ENCODE results near the gene PGBD5. TPM values are rescaled to one million over a fixed set of nuclear protein-coding genes. Genes with fewer than 3 reads are reported as not detected.

PGBD5 gene
- total RNA-seq, 1 donor from 2014 or later, result 8.7 TPM

DNA sequence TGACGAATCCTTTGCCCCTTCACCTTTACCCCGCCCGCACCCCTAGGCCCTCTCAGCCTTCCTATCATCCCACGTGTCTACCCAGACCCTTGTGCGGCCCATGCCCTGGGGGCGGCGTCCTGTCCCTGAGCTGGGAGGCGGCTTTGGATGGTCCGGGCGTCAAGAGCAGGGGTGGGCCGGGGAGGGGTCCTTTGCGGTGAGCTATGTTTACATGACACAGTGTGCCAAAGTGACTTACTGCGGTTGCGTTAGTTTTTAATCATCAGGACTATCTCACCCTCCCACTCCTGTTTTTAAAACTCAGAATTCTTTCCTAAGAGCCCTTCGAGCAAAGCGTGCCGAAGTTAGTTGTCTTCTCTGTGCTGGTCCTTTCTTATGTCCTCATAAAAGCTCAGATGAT, 144.6 kb downstream of the PGBD5 start:
- DNase-seq (ENCODE audit: extremely low spot score, unreplicated experiment), result no peak
- Mint-ChIP-seq H3K4me3 (no peak overlapping the region), H3K4me1 (ENCODE audit: unreplicated experiment) (peaks cover 7% of the 10 kb centered on the region), H3K36me3 (peaks cover 5% of the 10 kb centered on the region), H3K9me3 (no peaks in the 10 kb centered on the region), H3K27me3 (no peaks in the 10 kb centered on the region), H3K27ac (no peak overlapping the region)
- TF ChIP-seq, protein P1, sequence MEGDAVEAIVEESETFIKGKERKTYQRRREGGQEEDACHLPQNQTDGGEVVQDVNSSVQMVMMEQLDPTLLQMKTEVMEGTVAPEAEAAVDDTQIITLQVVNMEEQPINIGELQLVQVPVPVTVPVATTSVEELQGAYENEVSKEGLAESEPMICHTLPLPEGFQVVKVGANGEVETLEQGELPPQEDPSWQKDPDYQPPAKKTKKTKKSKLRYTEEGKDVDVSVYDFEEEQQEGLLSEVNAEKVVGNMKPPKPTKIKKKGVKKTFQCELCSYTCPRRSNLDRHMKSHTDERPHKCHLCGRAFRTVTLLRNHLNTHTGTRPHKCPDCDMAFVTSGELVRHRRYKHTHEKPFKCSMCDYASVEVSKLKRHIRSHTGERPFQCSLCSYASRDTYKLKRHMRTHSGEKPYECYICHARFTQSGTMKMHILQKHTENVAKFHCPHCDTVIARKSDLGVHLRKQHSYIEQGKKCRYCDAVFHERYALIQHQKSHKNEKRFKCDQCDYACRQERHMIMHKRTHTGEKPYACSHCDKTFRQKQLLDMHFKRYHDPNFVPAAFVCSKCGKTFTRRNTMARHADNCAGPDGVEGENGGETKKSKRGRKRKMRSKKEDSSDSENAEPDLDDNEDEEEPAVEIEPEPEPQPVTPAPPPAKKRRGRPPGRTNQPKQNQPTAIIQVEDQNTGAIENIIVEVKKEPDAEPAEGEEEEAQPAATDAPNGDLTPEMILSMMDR (conservative IDR thresholded peaks at IDR 0.05), result no peak

DNA sequence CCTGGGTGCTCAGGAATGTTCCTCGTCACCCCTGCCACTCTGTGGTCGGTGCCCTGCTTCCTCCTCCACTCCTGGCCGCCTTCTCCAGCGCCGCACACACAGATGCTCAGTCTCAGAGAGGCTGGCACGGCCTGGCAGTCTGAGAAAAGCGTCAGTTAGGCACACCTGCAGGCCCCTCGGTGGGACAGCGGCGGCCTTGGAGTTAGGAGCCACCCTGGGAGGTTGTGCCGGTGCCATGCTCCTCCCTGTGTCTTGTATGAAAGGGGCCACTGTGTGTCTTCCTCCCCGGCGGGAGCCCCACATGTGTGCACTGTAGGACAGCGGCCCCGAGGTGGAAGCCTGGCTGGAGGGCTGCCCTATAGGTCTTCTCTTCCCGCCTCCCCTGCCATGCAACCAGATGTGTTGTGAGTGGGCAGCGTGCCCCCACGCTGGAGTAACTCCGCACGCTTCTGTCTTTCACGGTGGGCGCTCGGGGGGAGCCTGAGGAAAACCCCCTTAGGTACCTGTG, 145.2 kb downstream of the PGBD5 start:
- Mint-ChIP-seq H3K36me3 (peaks cover 5% of the 10 kb centered on the region), H3K4me3 (no peak overlapping the region), H3K27ac (no peak overlapping the region), H3K27me3 (no peaks in the 10 kb centered on the region), H3K9me3 (no peaks in the 10 kb centered on the region), H3K4me1 (ENCODE audit: unreplicated experiment) (peaks cover 7% of the 10 kb centered on the region)
- TF ChIP-seq, protein P1 (conservative IDR thresholded peaks at IDR 0.05), result no peak
- DNase-seq (ENCODE audit: extremely low spot score, unreplicated experiment), result no peak

DNA sequence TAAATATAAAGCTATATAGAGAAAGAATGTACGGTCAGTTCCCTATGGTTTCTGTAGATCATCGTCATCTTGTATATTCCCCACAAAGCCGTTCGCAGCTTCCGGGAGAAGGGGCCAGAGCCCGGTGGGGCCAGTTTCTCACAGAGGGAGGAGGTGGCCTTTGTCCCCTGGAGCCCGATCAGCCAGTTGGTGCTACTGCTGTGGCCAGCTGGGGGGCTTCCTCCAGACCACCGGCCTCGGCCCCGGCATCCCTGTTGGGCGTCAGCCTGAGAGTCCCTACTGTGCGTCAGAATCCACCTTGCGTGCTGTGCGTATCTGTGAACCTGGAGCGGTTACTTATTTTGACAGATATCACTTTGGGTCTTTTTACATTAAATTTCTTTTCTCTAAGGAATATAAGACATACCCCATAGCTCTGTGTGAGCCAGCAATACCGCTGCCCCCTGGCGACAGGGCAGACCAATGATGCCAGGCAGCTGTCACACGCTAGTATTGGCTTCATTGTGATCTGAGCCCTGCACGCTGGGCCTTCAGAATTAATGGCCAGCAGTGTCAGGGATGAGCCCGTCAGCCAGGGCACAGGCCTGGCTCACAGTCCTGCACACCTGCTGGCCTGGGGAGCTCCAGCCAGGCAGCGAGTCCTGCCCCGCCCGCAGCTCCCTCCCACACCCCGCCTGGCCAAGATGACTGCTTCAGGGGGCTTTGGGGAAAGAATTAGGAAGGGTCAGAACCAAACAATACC, 145.9 kb downstream of the PGBD5 start:
- no peak overlapping the region for H3K27ac Mint-ChIP-seq
- TF ChIP-seq, protein P1 (conservative IDR thresholded peaks at IDR 0.05), result no peak
- no peaks in the 10 kb centered on the region for H3K27me3 Mint-ChIP-seq
- peaks cover 7% of the 10 kb centered on the region for H3K4me1 Mint-ChIP-seq (ENCODE audit: unreplicated experiment)
- H3K4me3 Mint-ChIP-seq, result no peak overlapping the region
- peaks cover 5% of the 10 kb centered on the region for H3K36me3 Mint-ChIP-seq
- no peaks in the 10 kb centered on the region for H3K9me3 Mint-ChIP-seq
- DNase-seq (ENCODE audit: extremely low spot score, unreplicated experiment), result no peak

DNA sequence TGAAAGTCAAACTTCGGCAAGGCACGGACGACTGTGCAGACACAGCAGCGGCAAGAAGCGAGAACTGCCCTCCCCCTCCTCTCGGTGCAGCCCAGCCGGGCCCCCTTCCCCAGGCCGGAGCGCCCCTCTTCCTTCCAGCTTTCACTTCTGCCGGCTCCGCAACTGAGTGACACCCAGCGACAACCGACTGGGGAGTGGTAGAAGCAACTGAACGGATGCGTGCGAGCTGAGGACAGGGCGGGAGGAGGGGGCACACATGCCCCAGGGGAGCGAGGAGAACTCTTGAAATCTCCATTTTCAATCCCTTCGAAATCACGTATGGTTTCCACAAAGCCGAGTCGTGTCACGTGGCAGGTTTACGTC, 146.6 kb downstream of the PGBD5 start:
- no peak for DNase-seq (ENCODE audit: extremely low spot score, unreplicated experiment)
- H3K9me3 Mint-ChIP-seq, result no peaks in the 10 kb centered on the region
- peaks cover 7% of the 10 kb centered on the region for H3K4me1 Mint-ChIP-seq (ENCODE audit: unreplicated experiment)
- H3K27ac Mint-ChIP-seq, result no peak overlapping the region
- no peaks in the 10 kb centered on the region for H3K27me3 Mint-ChIP-seq
- no peak overlapping the region for H3K4me3 Mint-ChIP-seq
- TF ChIP-seq, protein P1 (conservative IDR thresholded peaks at IDR 0.05), result no peak
- H3K36me3 Mint-ChIP-seq, result peaks cover 5% of the 10 kb centered on the region

DNA sequence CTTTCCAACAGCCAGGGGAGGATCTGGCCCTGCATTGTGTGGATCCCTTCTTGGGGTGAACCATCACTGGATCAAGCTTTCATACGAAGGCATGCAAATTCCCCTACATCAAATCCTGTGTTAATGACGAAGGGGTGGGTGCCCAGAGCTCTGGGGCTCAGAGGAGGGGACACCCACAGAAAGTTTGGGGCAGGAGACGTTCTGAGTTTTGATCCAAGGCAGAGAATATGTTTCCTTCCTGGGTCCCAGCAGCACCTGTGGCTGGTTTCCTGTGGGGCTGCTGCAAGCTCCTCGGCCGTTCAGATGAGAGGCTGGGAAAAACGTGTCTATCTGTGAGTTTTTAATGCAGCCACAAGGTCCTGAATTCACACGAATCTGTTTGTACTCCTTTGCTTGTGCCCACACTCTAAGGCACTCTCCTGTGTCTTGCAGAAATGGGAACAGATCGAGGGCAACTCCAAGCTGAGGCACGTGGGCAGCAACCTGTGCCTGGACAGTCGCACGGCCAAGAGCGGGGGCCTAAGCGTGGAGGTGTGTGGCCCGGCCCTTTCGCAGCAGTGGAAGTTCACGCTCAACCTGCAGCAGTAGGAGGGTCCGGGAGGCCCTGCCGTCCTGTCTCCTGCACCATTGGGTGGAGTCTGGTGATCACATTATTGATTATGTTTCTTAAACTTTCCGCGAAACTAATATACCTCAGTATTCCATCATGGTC, 147.1 kb downstream of the PGBD5 start:
- DNase-seq (ENCODE audit: extremely low spot score, unreplicated experiment), result no peak
- TF ChIP-seq, protein P1 (conservative IDR thresholded peaks at IDR 0.05), result no peak
- Mint-ChIP-seq H3K4me3 (no peak overlapping the region), H3K27me3 (no peaks in the 10 kb centered on the region), H3K36me3 (peaks cover 5% of the 10 kb centered on the region), H3K4me1 (ENCODE audit: unreplicated experiment) (peaks cover 7% of the 10 kb centered on the region), H3K9me3 (no peaks in the 10 kb centered on the region), H3K27ac (no peak overlapping the region)

All from type B pancreatic cell (in vitro differentiated cells).